ENCODE measurements around the gene TMEM255A.

The TMEM255A gene

DNA sequence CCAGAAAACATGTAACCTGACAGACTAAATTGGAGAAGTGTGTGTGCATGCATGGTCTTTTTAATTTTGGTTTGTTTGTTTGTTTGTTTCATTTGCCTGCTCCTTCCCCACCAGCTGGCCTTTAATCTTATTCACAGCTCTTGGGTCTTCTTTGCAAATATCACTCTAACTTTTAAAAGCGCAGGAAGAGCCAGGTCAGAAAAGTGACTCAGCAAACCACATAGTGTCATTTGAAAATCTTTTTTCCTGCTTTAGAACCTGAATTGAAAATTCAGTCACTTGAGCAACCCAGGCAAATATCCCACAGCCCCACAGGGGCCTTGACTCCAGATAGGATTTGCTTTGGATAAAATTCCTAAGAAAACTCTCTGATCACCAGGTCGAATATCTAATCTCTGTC lies 4.6 kb downstream of the TMEM255A start:
- no peak for DNase-seq (ENCODE audit: low spot score)

- no peak for DNase-seq (ENCODE audit: low spot score)
These were observed 5.6 kb downstream of the TMEM255A start for GRCh38 chrX:120305531-120306141.

DNA sequence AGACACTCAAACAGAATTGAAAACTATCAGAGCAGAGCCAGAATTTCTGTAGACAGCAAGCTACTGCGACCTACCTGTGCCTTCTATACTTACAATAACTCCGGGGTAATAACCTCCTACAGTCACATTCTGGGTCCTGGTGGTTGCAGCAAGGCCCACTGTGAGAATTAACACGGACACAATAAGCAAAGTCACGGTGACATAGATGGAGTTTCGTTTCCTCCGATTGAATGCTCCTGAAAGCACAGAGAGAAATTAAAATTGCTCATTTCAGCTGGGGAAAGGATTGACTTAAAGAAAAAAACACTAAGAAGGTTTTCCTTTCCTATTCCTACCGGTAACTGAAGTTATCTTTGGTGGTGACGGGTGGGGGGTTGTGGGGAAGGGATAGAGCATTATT lies 7.0 kb downstream of the TMEM255A start:
- no peak for DNase-seq (ENCODE audit: low spot score)

DNA sequence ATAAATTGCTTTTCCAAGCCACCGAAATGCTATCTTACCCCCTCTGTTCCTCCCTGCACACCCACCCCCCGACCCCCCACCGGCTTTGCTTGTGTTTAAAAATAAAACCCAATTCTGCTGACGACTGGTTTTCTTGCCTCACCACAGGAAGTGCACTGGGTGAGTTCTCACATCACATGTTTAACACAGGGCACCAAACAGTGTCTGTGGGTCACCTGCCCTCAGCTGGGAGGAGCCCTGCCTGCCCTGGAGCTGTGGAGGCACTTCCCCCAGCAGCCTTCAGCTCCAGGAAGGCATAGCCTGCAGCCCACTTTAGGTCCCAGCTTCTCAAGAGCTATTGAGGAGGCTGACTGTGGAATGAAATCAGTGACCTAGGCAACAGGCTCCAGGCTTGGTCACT lies 8.8 kb downstream of the TMEM255A start:
- no peak for DNase-seq (ENCODE audit: low spot score)

- no peak for DNase-seq (ENCODE audit: low spot score)
These were observed 9.3 kb downstream of the TMEM255A start for GRCh38 chrX:120301960-120302359.

DNA sequence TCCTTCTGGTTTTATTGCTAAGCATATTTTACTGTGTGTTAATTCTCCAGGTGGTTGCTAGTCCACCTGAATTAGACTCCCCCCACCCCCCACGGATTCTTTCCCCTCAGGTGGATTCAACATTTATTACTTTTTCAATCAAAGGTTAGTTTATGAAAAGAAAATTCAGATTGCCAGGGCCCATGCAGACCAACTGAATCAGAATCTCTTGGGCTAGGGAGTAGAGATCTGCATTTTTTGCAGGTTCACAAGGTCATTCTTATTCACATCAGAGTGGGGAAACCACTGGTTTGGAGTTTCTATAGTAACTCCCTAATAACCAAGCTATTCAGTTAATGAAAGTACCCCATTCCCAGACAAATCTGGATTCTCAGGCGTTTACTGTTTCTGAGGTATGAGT lies 9.8 kb downstream of the TMEM255A start:
- no peak for DNase-seq (ENCODE audit: low spot score)

GRCh38 chrX:120299928-120300327 lies 11.3 kb downstream of the TMEM255A start:
- DNase-seq (ENCODE audit: low spot score): no peak

GRCh38 chrX:120297923-120298322 lies 13.3 kb downstream of the TMEM255A start:
- no peak for DNase-seq (ENCODE audit: low spot score)

GRCh38 chrX:120294651-120295050 lies 16.6 kb downstream of the TMEM255A start:
- DNase-seq (ENCODE audit: low spot score): no peak

DNA sequence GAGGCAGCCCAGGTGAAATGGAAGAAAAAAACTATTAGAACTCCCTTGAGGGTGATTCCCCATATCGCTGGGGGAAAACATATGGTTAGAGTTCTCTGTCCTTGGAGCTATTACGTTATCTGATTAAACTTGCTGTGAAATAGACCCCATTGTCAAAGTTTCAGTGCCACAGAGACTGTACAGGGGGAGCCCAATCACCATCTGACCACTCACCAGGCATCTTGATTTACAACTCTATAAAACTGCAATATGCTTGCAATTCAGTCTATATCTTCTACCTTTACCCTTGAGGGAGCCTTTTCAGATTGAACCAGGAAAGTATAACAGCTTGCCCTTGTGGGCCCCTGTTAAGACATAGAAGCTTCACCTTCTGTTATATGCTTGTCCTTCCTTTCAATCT lies 18.2 kb downstream of the TMEM255A start:
- no peak for DNase-seq (ENCODE audit: low spot score)

GRCh38 chrX:120291211-120291610 lies 20.1 kb downstream of the TMEM255A start:
- no peak for DNase-seq (ENCODE audit: low spot score)

DNA sequence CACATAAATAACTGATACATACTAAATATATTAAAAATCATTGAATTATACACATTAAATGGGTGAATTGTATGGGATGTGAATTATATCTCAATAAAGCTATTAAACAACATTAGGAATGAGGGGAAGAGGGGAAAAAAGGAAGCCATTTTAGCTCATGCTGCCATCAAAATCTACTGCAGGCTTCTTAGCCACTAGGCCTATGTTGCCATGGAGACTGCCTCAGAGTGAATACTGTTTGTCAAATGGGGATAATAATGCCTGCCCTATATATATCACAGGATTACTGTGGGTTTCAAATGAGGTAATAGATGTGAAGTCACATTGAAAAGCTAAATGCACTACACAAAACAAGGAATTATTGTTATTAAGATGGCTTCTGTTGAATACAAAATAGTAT lies 21.2 kb downstream of the TMEM255A start:
- no peak for DNase-seq (ENCODE audit: low spot score)

- no peak for DNase-seq (ENCODE audit: low spot score)
These were observed 23.6 kb downstream of the TMEM255A start for GRCh38 chrX:120287513-120288112.

DNA sequence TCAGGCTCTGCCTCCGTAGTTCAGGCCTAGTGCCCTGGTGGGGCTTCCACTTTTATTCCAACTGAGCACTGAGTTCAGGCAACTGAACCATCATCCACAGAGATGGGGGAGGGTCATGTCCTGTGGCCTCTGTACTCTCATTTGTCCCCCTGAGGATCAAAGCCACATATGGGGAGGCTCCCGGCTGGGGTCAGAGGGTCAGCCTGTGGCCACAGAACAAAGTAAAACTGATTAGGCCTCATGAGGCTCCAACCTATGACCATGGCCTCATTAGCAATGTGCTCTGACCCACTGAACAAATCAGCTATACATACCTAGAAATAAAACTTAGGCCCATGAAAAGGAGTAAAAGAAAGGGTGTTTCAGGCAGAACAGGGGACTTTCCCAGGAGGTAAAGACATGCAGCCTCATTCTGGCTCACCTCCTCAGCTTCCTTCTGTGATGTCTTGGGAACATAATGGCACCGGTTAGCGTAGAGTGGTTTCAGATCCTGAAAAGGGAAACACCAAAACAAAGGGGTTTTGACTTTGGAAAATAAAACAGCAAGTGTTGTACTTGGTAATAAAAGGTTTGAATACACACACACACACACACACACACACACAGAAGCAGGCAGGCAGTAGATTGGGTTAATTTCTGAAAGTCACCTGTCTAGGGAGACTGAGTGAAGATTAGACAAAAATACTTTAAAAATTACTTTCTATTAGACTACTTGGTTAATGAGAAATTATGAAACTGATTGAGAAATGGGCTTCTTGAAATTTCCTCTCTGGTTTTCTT lies 24.3 kb downstream of the TMEM255A start:
- DNase-seq (ENCODE audit: low spot score): no peak

DNA sequence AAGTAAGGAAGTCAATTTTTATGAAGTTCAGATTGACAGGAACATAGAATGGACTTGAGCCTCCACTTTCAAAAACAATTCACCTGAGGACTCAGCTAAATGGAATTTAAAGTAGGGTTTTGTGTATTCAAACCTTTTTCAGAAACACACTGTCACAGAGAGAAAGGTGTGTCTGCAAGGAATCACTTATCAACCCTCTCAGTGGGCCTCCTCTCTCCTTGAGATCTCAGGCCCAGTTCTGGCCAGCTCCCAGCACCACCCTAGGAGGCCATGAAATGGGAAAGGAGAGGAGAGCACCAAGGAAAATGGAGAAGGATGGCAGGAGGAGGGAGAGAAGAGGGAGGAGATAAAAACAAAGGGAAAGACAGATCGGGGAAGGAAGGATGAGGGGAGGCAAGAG lies 28.6 kb downstream of the TMEM255A start:
- DNase-seq (ENCODE audit: low spot score): no peak

- no peak for DNase-seq (ENCODE audit: low spot score)
These were observed 29.5 kb downstream of the TMEM255A start for GRCh38 chrX:120281761-120282160.

DNA sequence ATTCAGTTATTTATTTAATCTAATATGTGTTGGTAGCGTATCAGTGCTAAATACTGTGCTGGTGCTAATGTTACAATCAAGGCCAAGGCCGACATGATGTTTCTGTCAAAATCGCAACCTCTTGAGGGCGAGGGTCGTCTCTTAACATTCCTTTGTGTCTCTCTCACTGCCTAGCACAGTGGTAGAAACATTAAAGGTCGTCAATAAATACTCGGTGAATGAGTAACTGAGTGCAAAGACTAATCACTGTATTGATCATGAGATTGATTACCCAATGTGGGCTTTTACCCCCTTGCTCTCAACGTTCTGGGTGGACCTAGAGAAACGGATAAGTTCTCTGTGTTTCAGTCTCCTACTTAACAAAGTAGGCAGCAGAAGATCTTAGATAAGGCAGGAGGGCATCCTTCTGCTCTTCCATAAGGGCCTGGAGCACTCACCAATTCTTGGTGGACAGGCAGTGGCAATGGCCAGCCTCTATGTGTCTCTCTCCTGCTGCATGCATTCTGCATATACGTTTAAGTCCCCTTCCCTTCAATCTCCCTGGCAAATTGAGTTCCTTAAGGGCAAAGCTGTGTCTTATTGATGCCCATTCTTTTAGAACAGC lies 30.1 kb downstream of the TMEM255A start:
- DNase-seq (ENCODE audit: low spot score): no peak

GRCh38 chrX:120274958-120275357 lies 36.3 kb downstream of the TMEM255A start:
- DNase-seq (ENCODE audit: low spot score): no peak

GRCh38 chrX:120274145-120274544 lies 37.1 kb downstream of the TMEM255A start:
- DNase-seq (ENCODE audit: low spot score): no peak

- DNase-seq (ENCODE audit: low spot score): no peak
These were observed 40.0 kb downstream of the TMEM255A start for GRCh38 chrX:120271218-120271617.

- no peak for DNase-seq (ENCODE audit: low spot score)
These were observed 40.7 kb downstream of the TMEM255A start for GRCh38 chrX:120270567-120270966.

DNA sequence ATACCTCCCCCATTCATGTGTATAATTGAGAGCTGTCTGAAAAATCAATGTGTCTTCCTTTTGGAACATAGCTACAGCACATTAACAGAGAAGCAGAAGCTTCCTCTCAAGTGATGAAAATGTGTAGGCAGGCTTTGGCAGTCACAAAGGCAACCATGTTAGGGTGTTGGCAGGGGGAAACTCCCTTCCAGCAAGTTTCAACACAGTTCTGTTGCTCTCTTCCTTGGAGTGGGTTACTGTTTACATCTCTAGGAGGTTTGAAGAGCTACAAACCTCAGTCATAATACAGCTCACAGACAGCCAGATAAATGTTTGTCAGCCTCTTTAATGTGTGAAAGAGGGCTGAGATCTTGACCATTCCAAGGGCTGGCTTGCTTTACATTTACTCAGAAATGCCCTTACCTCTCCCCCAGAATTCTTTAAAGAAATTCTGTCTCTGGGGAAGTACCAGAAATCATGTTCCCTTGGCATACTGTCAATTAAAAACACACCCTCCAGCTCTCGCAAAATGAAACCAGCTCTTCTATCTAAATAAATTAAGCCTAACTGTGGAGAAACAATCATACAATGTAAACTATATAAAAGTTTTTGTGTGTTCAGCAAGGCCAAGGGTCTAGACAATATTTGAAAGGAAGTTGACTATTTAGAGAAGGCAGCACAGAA lies 41.8 kb downstream of the TMEM255A start:
- no peak for DNase-seq (ENCODE audit: low spot score)

DNA sequence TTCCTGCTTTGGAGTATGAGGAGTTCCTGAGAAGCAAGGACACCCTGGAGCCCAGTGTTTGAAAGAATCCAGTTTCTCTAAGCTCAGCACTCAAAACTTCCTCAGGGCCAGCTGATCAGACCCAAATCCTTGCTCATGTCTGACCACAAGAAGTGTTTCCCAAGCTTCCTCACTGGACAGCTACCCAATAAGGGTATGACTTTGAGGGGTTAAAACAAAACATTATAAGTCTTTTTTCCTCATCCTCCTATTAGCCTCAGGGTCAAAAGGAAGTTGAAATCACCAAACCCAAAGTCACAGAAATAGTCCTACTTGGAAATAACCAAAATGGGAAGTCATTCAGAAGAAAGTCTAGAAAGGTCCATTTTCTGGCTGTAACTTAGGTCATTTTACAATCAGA lies 46.9 kb downstream of the TMEM255A start:
- DNase-seq (ENCODE audit: low spot score): no peak

All from COLO829 (cell line).